ENCODE measurements around the gene CAMTA1.

Gene CAMTA1

GRCh38 chr1:7712731-7713323 is 927.6 kb downstream of the CAMTA1 start:
- TF ChIP-seq CTCF (conservative IDR thresholded peaks at IDR 0.05; ENCODE audit: low read length): no peak
- H3K4me3 ChIP-seq (ENCODE audit: low read length): no peak overlapping the region
- no peak for DNase-seq (ENCODE audit: low read depth)

GRCh38 chr1:7716506-7716905 is 931.3 kb downstream of the CAMTA1 start:
- no peak for TF ChIP-seq CTCF (conservative IDR thresholded peaks at IDR 0.05; ENCODE audit: low read length)
- no peak overlapping the region for H3K4me3 ChIP-seq (ENCODE audit: low read length)
- no peak for DNase-seq (ENCODE audit: low read depth)

- DNase-seq (ENCODE audit: low read depth): no peak
These were observed 932.6 kb downstream of the CAMTA1 start for GRCh38 chr1:7717748-7718368.

GRCh38 chr1:7719468-7720094 is 934.3 kb downstream of the CAMTA1 start:
- no peak for TF ChIP-seq CTCF (conservative IDR thresholded peaks at IDR 0.05; ENCODE audit: low read length)
- DNase-seq (ENCODE audit: low read depth): no peak
- H3K4me3 ChIP-seq (ENCODE audit: low read length): no peak overlapping the region

More at GRCh38 chr1:7717748-7718368, 932.6 kb downstream of the CAMTA1 start:
- no peak for TF ChIP-seq CTCF (conservative IDR thresholded peaks at IDR 0.05; ENCODE audit: low read length)
- H3K4me3 ChIP-seq (ENCODE audit: low read length): no peak overlapping the region

- DNase-seq (ENCODE audit: low read depth): no peak
- no peak for TF ChIP-seq CTCF (conservative IDR thresholded peaks at IDR 0.05; ENCODE audit: low read length)
- H3K4me3 ChIP-seq (ENCODE audit: low read length): no peak overlapping the region
These were observed 936.9 kb downstream of the CAMTA1 start for GRCh38 chr1:7721940-7722669.

- no peak overlapping the region for H3K4me3 ChIP-seq (ENCODE audit: low read length)
- TF ChIP-seq CTCF (conservative IDR thresholded peaks at IDR 0.05; ENCODE audit: low read length): no peak
These were observed 937.4 kb downstream of the CAMTA1 start for GRCh38 chr1:7722670-7723012.

More at GRCh38 chr1:7722670-7723012, 937.4 kb downstream of the CAMTA1 start:
- no peak for DNase-seq (ENCODE audit: low read depth)
